ENCODE data around the gene MICAL1.
"Not testable (repeated sequence)": the region's sequence is repeated elsewhere in the genome, so short reads cannot be mapped to it uniquely, and the experiment has no call there.

Gene MICAL1

GRCh38 chr6:109475625-109476024, 20.1 kb upstream of the MICAL1 start:
- no peak for DNase-seq (ENCODE audit: low spot score)

- DNase-seq (ENCODE audit: low spot score), result no peak
These were observed 19.4 kb upstream of the MICAL1 start for GRCh38 chr6:109474995-109475394.

- DNase-seq (ENCODE audit: low spot score), result no peak
These were observed 17.5 kb upstream of the MICAL1 start for GRCh38 chr6:109473120-109473519.

GRCh38 chr6:109472132-109472995, 16.8 kb upstream of the MICAL1 start:
- DNase-seq (ENCODE audit: low spot score), result no peak

- no peak for DNase-seq (ENCODE audit: low spot score)
These were observed 15.7 kb upstream of the MICAL1 start for GRCh38 chr6:109471105-109471810.

- DNase-seq (ENCODE audit: low spot score), result no peak
These were observed 14.1 kb upstream of the MICAL1 start for GRCh38 chr6:109469591-109470189.

GRCh38 chr6:109467696-109468095, 12.1 kb upstream of the MICAL1 start:
- DNase-seq (ENCODE audit: low spot score), result no peak

GRCh38 chr6:109466212-109466923, 10.8 kb upstream of the MICAL1 start:
- no peak for DNase-seq (ENCODE audit: low spot score)

GRCh38 chr6:109465772-109466171, 10.2 kb upstream of the MICAL1 start:
- DNase-seq (ENCODE audit: low spot score), result peak; percentile 83

GRCh38 chr6:109461733-109462526, 6.4 kb upstream of the MICAL1 start:
- no peak for DNase-seq (ENCODE audit: low spot score)

GRCh38 chr6:109461205-109461604, 5.6 kb upstream of the MICAL1 start:
- not testable (repeated sequence) for DNase-seq (ENCODE audit: low spot score)

- DNase-seq (ENCODE audit: low spot score), result no peak
These were observed 4.7 kb upstream of the MICAL1 start for GRCh38 chr6:109460161-109460829.

- peak; percentile 41 for DNase-seq (ENCODE audit: low spot score)
These were observed 3.4 kb upstream of the MICAL1 start for GRCh38 chr6:109458774-109459531.

- no peak for DNase-seq (ENCODE audit: low spot score)
These were observed 2.0 kb upstream of the MICAL1 start for GRCh38 chr6:109457562-109457996.

- DNase-seq (ENCODE audit: low spot score), result no peak
These were observed 1.4 kb upstream of the MICAL1 start for GRCh38 chr6:109456710-109457561.

GRCh38 chr6:109456111-109456583, 575 bp upstream of the MICAL1 start:
- no peak for DNase-seq (ENCODE audit: low spot score)

- peak; percentile 66 for DNase-seq (ENCODE audit: low spot score)
These were observed 806 bp downstream of the MICAL1 start for GRCh38 chr6:109454496-109455436.

Data from globus pallidus (tissue), 1 donor.